GM15510 (cell line): ENCODE data around the gene PTK7.

Experiments used
- POLR2A ChIP-seq: IDR thresholded peaks from 3 replicates; pipeline ENCODE4 v1.6.1; 2011; ENCODE audit warnings: borderline replicate concordance; ENCODE audit not compliant: insufficient read length; ENCODE audit errors: extremely low read depth

Gene PTK7

GRCh38 chr6:43050981-43051380 is 25.1 kb upstream of the PTK7 start:
- TF ChIP-seq POLR2A = no peak

GRCh38 chr6:43052225-43052841 is 23.8 kb upstream of the PTK7 start:
- no peak for TF ChIP-seq POLR2A

GRCh38 chr6:43052842-43053544 is 23.1 kb upstream of the PTK7 start:
- no peak for TF ChIP-seq POLR2A

- peak; percentile 92 for TF ChIP-seq POLR2A
Observed at GRCh38 chr6:43053545-43054205, 22.4 kb upstream of the PTK7 start, which contains the start of gene CUL7. TSS of gene CUL7 (minus strand) at chr6:43053851. CDS start at chr6:43052788, 1,063 bp downstream.

- TF ChIP-seq POLR2A = no peak
Observed at GRCh38 chr6:43054206-43054943, 21.7 kb upstream of the PTK7 start.

GRCh38 chr6:43055966-43056365 is 20.1 kb upstream of the PTK7 start:
- no peak for TF ChIP-seq POLR2A

- no peak for TF ChIP-seq POLR2A
Observed at GRCh38 chr6:43058531-43058930, 17.6 kb upstream of the PTK7 start.

GRCh38 chr6:43059168-43060033 is 16.7 kb upstream of the PTK7 start, which contains the start of the genes KLC4 and MRPL2:
TSS of gene KLC4 (plus strand) at chr6:43059631. CDS start at chr6:43061336, 1,705 bp downstream.
TSS of gene MRPL2 (minus strand) at chr6:43059434. CDS start at chr6:43059381, 53 bp downstream.
- peak; percentile 91 for TF ChIP-seq POLR2A

- TF ChIP-seq POLR2A = no peak
Observed at GRCh38 chr6:43060034-43060754, 15.9 kb upstream of the PTK7 start.

GRCh38 chr6:43060755-43061633 is 15.1 kb upstream of the PTK7 start:
- TF ChIP-seq POLR2A = no peak

- TF ChIP-seq POLR2A = no peak
Observed at GRCh38 chr6:43061861-43062260, 14.3 kb upstream of the PTK7 start.

- TF ChIP-seq POLR2A = no peak
Observed at GRCh38 chr6:43062818-43063217, 13.3 kb upstream of the PTK7 start.
